ENCODE results near the gene RGR. TPM values are rescaled to one million over a fixed set of nuclear protein-coding genes. Genes with fewer than 3 reads are reported as not detected.
A peak's percentile ranks its signal among the peaks of the same experiment; 100 is the strongest.

The RGR gene
- total RNA-seq, 2 donors from 2014 or later, result not detected

DNA sequence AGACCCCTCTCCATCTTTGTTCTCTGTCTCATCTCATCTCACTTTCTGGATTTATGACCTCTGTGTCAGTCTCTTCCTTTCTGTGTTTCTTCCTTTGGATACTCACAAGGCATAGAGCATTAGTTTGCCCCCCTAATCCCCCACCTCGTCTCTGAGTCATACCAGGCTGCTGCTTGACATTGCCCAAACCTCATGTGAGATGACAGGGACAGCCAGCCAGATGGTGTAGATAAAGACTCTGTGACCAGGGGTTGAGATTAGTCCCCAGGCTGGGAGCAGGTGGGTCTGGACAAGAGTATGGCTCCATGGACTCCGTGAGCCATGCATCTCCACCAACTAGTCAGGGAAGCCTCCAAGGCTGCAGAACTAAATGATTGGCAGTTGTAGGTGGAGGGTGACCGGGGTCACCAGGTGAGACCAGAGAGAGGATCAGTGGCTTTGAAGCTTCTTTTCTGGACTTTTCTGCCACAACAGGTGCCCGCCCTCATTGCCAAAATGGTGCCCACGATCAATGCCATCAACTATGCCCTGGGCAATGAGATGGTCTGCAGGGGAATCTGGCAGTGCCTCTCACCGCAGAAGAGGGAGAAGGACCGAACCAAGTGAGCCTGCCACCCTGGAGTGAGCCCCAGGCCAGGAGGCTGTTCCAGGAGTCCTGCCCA is 13.3 kb downstream of the RGR start:
- Histone ChIP-seq H3K9me3 (no peaks in the 10 kb centered on the region), H3K27ac (no peak overlapping the region), H3K4me1 (no peaks in the 10 kb centered on the region), H3K27me3 (no peaks in the 10 kb centered on the region), H3K36me3 (no peaks in the 10 kb centered on the region), H3K9ac (ENCODE audit: low read depth in 2 of 2, low read length in 2 of 2) (no peak overlapping the region), H3K4me3 (no peak overlapping the region)
- DNase-seq, result no peak
- intact Hi-C loops (cut with DNase I), result no loop called here
- TF ChIP-seq, protein P1, sequence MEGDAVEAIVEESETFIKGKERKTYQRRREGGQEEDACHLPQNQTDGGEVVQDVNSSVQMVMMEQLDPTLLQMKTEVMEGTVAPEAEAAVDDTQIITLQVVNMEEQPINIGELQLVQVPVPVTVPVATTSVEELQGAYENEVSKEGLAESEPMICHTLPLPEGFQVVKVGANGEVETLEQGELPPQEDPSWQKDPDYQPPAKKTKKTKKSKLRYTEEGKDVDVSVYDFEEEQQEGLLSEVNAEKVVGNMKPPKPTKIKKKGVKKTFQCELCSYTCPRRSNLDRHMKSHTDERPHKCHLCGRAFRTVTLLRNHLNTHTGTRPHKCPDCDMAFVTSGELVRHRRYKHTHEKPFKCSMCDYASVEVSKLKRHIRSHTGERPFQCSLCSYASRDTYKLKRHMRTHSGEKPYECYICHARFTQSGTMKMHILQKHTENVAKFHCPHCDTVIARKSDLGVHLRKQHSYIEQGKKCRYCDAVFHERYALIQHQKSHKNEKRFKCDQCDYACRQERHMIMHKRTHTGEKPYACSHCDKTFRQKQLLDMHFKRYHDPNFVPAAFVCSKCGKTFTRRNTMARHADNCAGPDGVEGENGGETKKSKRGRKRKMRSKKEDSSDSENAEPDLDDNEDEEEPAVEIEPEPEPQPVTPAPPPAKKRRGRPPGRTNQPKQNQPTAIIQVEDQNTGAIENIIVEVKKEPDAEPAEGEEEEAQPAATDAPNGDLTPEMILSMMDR (IDR thresholded peaks at IDR 0.05), result no peak

DNA sequence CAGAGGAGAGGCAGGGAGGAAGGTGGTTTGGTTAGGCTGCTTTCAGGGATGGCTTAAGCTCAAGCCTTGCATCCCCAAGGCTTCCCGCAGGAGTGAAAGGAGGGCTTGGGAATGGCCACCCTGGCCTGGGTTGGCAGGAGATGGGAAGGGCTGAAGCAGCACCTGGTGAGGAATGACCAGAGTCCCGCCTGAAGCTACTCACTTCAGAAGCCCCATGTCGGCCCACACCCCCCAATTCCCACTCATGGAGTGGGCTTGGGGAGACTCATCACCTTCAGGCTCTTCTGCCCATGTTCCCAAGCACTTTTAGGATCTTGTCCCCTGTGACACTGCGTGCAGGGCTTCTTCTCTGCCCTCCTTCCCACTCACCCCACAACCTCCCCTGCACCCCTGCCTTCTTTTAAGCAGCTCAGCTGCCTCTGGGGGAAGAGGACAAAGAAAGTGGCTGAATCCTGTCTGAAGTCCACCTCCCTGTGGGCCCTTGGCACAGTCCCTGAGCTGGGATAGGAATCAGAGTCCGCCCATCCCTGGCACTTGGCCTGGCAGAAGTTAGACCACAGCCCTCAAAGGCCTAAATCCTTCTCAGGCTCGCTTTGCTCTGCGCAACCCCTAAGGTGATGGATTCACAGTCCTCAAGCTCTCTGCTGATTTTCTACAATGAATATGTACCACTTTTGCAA is 16.5 kb downstream of the RGR start:
- H3K4me1 ChIP-seq, result no peaks in the 10 kb centered on the region
- no peak overlapping the region for H3K27ac ChIP-seq
- H3K9me3 ChIP-seq, result no peaks in the 10 kb centered on the region
- intact Hi-C loops (cut with DNase I), result loop anchor here (5.0 to 10.0 kb wide), 2 partner anchors 113 to 171 kb away; no protein-coding TSS in a partner anchor
- H3K36me3 ChIP-seq, result no peaks in the 10 kb centered on the region
- peak; percentile 11 for DNase-seq
- no peaks in the 10 kb centered on the region for H3K27me3 ChIP-seq
- no peak overlapping the region for H3K9ac ChIP-seq (ENCODE audit: low read depth in 2 of 2, low read length in 2 of 2)
- no peak overlapping the region for H3K4me3 ChIP-seq
- TF ChIP-seq, protein P1 (IDR thresholded peaks at IDR 0.05), result no peak

DNA sequence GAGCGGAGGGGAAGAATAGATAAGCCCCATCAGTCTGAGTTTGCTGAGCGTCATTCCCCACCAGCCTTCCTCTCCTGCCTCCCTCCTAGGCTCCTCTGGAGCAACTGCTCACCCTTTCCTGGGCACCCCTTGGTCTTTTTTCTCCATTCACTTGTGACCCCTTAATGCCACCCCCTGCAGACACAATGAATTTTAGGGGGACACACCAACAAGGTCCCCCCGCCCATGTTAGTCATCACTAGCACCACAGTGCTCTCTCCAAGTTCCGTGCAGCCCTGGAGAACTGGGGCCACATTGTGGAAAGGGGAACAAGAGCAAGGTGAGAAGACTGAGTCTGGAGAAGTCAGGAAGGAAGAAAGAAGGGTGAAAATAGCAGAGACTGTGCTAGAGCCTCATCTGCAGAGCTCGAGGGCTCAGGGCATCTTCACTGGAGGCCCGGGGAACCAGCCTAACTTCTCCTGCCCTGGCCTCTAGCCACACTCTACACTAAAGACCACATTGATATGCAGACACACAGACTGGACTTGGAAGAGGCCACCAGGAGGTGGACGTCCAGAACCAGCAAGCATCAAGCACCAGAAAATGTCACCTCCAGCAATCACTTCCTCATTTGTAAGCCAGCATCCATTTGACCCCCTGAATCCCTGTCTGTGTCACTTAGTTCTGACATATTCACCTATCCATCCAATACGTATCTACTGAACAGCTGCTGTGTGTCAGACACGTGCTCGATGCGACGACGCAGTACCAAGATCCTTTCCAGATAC is 17.5 kb downstream of the RGR start:
- Histone ChIP-seq H3K9ac (ENCODE audit: low read depth in 2 of 2, low read length in 2 of 2) (no peak overlapping the region), H3K4me1 (no peaks in the 10 kb centered on the region), H3K4me3 (no peak overlapping the region), H3K27ac (no peak overlapping the region), H3K27me3 (no peaks in the 10 kb centered on the region), H3K9me3 (no peaks in the 10 kb centered on the region), H3K36me3 (no peaks in the 10 kb centered on the region)
- intact Hi-C loops (cut with DNase I), result loop anchor here (5.0 to 10.0 kb wide), 2 partner anchors 112 to 170 kb away; no protein-coding TSS in a partner anchor
- peak; percentile 10 for DNase-seq
- TF ChIP-seq, protein P1 (IDR thresholded peaks at IDR 0.05), result no peak

DNA sequence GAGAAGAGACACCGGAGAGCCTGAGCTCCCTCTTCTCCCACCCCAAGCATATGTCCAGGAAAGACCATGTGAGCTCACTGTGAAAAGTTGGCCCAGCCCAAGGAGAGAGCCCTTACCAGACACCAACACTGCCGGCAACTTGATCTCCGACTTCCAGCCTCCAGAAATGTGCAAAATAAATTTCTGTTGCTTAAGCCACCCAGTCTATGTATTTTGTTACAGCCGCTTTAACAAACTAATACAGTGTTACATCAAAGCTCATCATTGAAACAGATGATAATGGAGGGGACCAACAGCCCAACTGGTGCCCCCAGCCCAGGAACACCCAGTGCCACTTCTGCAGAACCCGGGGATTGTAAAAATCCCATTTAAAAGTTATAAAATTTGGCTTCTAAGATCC is 18.9 kb downstream of the RGR start:
- no peak for DNase-seq

More for the DNA sequence above, 18.9 kb downstream of the RGR start:
- H3K4me3 ChIP-seq, result no peak overlapping the region
- H3K27ac ChIP-seq, result no peak overlapping the region
- no peaks in the 10 kb centered on the region for H3K9me3 ChIP-seq
- H3K36me3 ChIP-seq, result no peaks in the 10 kb centered on the region
- no peaks in the 10 kb centered on the region for H3K27me3 ChIP-seq
- H3K4me1 ChIP-seq, result no peaks in the 10 kb centered on the region
- TF ChIP-seq, protein P1 (IDR thresholded peaks at IDR 0.05), result no peak
- H3K9ac ChIP-seq (ENCODE audit: low read depth in 2 of 2, low read length in 2 of 2), result no peak overlapping the region
- intact Hi-C loops (cut with DNase I), result loop anchor here (2.0 to 10.0 kb wide), 3 partner anchors 111 to 277 kb away; no protein-coding TSS in a partner anchor
